Measurements from ENCODE around the gene ITPK1. TPM values are rescaled to one million over a fixed set of nuclear protein-coding genes. Genes with fewer than 3 reads are reported as not detected.

The ITPK1 gene
- total and polyA plus RNA-seq, 2 donors (not counting 3 experiments of a cell fraction or from before 2014, with no cell fraction given), result 39.6 to 51.8 TPM

DNA sequence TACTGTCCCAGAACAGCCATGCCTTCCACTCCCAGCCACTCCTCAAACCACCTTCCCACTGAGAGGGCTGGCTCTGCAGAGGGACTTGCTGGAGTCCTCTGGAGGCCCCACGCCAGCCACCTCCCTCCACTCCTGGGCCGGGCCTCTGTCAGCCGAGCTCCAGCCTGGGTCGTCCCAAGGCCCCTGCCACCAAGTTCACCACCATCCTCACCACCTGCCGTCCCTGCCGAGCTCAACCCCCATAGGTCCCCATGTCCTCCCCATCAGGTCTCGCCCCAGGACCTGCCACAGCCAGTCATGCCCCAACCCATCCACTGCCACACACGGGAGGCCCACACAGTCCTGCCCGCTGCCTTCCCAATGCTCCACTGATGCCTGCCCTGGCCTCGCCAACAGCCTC, 39.0 kb downstream of the ITPK1 start:
- dilution Hi-C loops (cut with MboI; ENCODE audit: extremely low pct_ligation_motif_present, low sequenced_read_pairs), result no loop called here
- H3K79me2 ChIP-seq (ENCODE audit: control insufficient read depth, insufficient read depth, low read length), result no peaks in the 10 kb centered on the region

DNA sequence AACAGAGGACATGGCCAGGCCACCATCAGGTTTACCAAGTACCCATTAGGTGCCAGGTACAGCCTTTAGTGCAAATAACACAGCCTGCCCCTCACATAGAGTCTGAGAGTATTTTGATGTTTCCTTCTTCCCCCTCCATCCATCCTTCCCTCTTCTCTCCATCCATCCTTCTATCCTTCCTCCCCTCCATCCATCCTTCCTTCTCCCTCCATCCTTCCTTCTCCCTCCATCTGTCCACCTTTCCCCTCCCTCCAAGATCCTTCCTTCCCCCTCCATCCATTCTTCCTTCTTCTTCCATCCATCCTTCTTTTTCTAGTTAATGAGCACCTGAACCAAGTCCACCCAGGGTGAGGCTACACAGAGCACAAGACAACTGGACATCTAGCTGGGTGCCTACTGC, 39.8 kb downstream of the ITPK1 start:
- H4K20me1 ChIP-seq (replicated peaks; ENCODE audit: control insufficient read depth, extremely low read depth, insufficient read depth, low read length), result no peaks in the 10 kb centered on the region
- H3K27ac ChIP-seq (ENCODE audit: insufficient read depth, low read depth, low read length), result no peak overlapping the region
- H3K4me2 ChIP-seq (ENCODE audit: insufficient read depth, low read length), result no peak overlapping the region
- no peak for DNase-seq (ENCODE audit: low read depth, low spot score)
- no peaks in the 10 kb centered on the region for H3K79me2 ChIP-seq (ENCODE audit: control insufficient read depth, insufficient read depth, low read length)
- intact Hi-C loops (cut with micrococcal nuclease) (no loop called here), dilution Hi-C loops (cut with MboI; ENCODE audit: extremely low pct_ligation_motif_present, low sequenced_read_pairs) (no loop called here)
- H3K9me1 ChIP-seq (replicated peaks; ENCODE audit: control insufficient read depth, extremely low read depth, insufficient read depth, low read length), result no peaks in the 10 kb centered on the region
- H3K27me3 ChIP-seq (ENCODE audit: control insufficient read depth in 2 of 2, insufficient read depth in 2 of 2, low read length in 2 of 2), result no peaks in the 10 kb centered on the region
- H3K36me3 ChIP-seq (ENCODE audit: control insufficient read depth in 2 of 2, extremely low read depth in 1 of 2, insufficient read depth in 2 of 2, low read length in 2 of 2), result no peaks in the 10 kb centered on the region
- FAIRE-seq, result no peak
- no peak for TF ChIP-seq FOS (IDR thresholded peaks at IDR 0.05; ENCODE audit: borderline replicate concordance, insufficient read depth, low read length)
- TF ChIP-seq, protein P1, sequence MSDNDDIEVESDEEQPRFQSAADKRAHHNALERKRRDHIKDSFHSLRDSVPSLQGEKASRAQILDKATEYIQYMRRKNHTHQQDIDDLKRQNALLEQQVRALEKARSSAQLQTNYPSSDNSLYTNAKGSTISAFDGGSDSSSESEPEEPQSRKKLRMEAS (IDR thresholded peaks at IDR 0.05; ENCODE audit: insufficient read depth, insufficient read length), result no peak
- no peak for TF ChIP-seq POLR2A (IDR thresholded peaks at IDR 0.05; ENCODE audit: low read depth, low read length)
- no peak for TF ChIP-seq MYC (IDR thresholded peaks at IDR 0.05; ENCODE audit: low read depth, low read length)
- no peak for TF ChIP-seq GATA2 (IDR thresholded peaks at IDR 0.05; ENCODE audit: insufficient read depth, insufficient read length, low read depth, low read length)
- no peak for TF ChIP-seq JUN (IDR thresholded peaks at IDR 0.05; ENCODE audit: borderline replicate concordance, insufficient read depth, insufficient read length, low read depth)
- TF ChIP-seq POLR2AphosphoS5 (IDR thresholded peaks at IDR 0.05; ENCODE audit: insufficient read depth, low read depth, low read length), result no peak
- no peak for TF ChIP-seq EZH2 (IDR thresholded peaks at IDR 0.05; ENCODE audit: borderline replicate concordance, low read depth, low read length, severe bottlenecking)
- TF ChIP-seq, protein P2, sequence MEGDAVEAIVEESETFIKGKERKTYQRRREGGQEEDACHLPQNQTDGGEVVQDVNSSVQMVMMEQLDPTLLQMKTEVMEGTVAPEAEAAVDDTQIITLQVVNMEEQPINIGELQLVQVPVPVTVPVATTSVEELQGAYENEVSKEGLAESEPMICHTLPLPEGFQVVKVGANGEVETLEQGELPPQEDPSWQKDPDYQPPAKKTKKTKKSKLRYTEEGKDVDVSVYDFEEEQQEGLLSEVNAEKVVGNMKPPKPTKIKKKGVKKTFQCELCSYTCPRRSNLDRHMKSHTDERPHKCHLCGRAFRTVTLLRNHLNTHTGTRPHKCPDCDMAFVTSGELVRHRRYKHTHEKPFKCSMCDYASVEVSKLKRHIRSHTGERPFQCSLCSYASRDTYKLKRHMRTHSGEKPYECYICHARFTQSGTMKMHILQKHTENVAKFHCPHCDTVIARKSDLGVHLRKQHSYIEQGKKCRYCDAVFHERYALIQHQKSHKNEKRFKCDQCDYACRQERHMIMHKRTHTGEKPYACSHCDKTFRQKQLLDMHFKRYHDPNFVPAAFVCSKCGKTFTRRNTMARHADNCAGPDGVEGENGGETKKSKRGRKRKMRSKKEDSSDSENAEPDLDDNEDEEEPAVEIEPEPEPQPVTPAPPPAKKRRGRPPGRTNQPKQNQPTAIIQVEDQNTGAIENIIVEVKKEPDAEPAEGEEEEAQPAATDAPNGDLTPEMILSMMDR (IDR thresholded peaks at IDR 0.05; ENCODE audit: extremely low read depth in 1 of 2, insufficient read depth in 1 of 2, low read depth in 1 of 2, low read length in 2 of 2), result no peak
- H3K9ac ChIP-seq (replicated peaks; ENCODE audit: extremely low read depth, insufficient read depth, low read length), result no peak overlapping the region
- H3K4me1 ChIP-seq (ENCODE audit: control insufficient read depth, extremely low read depth, insufficient read depth, low read length), result peaks cover 17% of the 10 kb centered on the region
- ChIA-PET CTCF (interaction anchor here (1.0 to 1.1 kb wide), 2 partner anchors 37 to 64 kb away, joined by 3 to 5 read pairs; no protein-coding TSS in a partner anchor), POLR2A (no interaction called here)
- H3K9me3 ChIP-seq (replicated peaks; ENCODE audit: control insufficient read depth, insufficient read depth, low read length), result no peaks in the 10 kb centered on the region
- H3K4me3 ChIP-seq (replicated peaks in 1 of 3; ENCODE audit: insufficient read depth in 1 of 3, low read depth in 1 of 3, low read length in 3 of 3), result no peak overlapping the region
- no TSS peak for BruUV-seq (replicated peaks)
- H2AFZ ChIP-seq (ENCODE audit: low read depth, low read length), result no peak overlapping the region

More for the DNA sequence above, 39.0 kb downstream of the ITPK1 start:
- no peaks in the 10 kb centered on the region for H4K20me1 ChIP-seq (replicated peaks; ENCODE audit: control insufficient read depth, extremely low read depth, insufficient read depth, low read length)
- no peaks in the 10 kb centered on the region for H3K9me3 ChIP-seq (replicated peaks; ENCODE audit: control insufficient read depth, insufficient read depth, low read length)
- no peaks in the 10 kb centered on the region for H3K36me3 ChIP-seq (ENCODE audit: control insufficient read depth in 2 of 2, extremely low read depth in 1 of 2, insufficient read depth in 2 of 2, low read length in 2 of 2)
- ChIA-PET CTCF (no interaction called here), POLR2A (no interaction called here)
- no peaks in the 10 kb centered on the region for H3K9me1 ChIP-seq (replicated peaks; ENCODE audit: control insufficient read depth, extremely low read depth, insufficient read depth, low read length)
- intact Hi-C loops (cut with micrococcal nuclease), result no loop called here
- H3K4me2 ChIP-seq (ENCODE audit: insufficient read depth, low read length), result no peak overlapping the region
- no peak for TF ChIP-seq JUN (IDR thresholded peaks at IDR 0.05; ENCODE audit: borderline replicate concordance, insufficient read depth, insufficient read length, low read depth)
- no peak for TF ChIP-seq EZH2 (IDR thresholded peaks at IDR 0.05; ENCODE audit: borderline replicate concordance, low read depth, low read length, severe bottlenecking)
- TF ChIP-seq MYC (IDR thresholded peaks at IDR 0.05; ENCODE audit: low read depth, low read length), result no peak
- no peak for TF ChIP-seq GATA2 (IDR thresholded peaks at IDR 0.05; ENCODE audit: insufficient read depth, insufficient read length, low read depth, low read length)
- TF ChIP-seq, protein P1 (IDR thresholded peaks at IDR 0.05; ENCODE audit: insufficient read depth, insufficient read length), result no peak
- TF ChIP-seq, protein P2 (IDR thresholded peaks at IDR 0.05; ENCODE audit: extremely low read depth in 1 of 2, insufficient read depth in 1 of 2, low read depth in 1 of 2, low read length in 2 of 2), result no peak
- H3K27me3 ChIP-seq (ENCODE audit: control insufficient read depth in 2 of 2, insufficient read depth in 2 of 2, low read length in 2 of 2), result no peaks in the 10 kb centered on the region
- no TSS peak for BruUV-seq (replicated peaks)
- DNase-seq (ENCODE audit: low read depth, low spot score) (no peak), FAIRE-seq (no peak)
- H3K4me3 ChIP-seq (replicated peaks in 1 of 3; ENCODE audit: insufficient read depth in 1 of 3, low read depth in 1 of 3, low read length in 3 of 3), result no peak overlapping the region
- H3K27ac ChIP-seq (ENCODE audit: insufficient read depth, low read depth, low read length), result no peak overlapping the region
- H3K9ac ChIP-seq (replicated peaks; ENCODE audit: extremely low read depth, insufficient read depth, low read length), result no peak overlapping the region
- no peak overlapping the region for H2AFZ ChIP-seq (ENCODE audit: low read depth, low read length)
- peaks cover 17% of the 10 kb centered on the region for H3K4me1 ChIP-seq (ENCODE audit: control insufficient read depth, extremely low read depth, insufficient read depth, low read length)
